Lower lobe of right lung (tissue), 2 donors: Measurements from ENCODE around the gene CLEC12A. TPM values are rescaled to one million over a fixed set of nuclear protein-coding genes. Genes with fewer than 3 reads are reported as not detected.
"Not testable (repeated sequence)": the region's sequence is repeated elsewhere in the genome, so short reads cannot be mapped to it uniquely, and the experiment has no call there.

Source experiments
- ATAC-seq, 2 donors: fragments of 200-7000 bp; cut with Tn5 transposase; one replicate each; pipeline ENCODE4 v1.9.1; 2020 to 2022; ENCODE audit warnings: mild to moderate bottlenecking in 2 of 2, moderate library complexity in 2 of 2
- DNase-seq: peaks from one replicate; pipeline ENCODE4 v3.0.0-alpha.2; 2020
- H3K27ac ChIP-seq: fragments of 200-600 bp; one replicate; pipeline ENCODE4 v1.8.0; 2022
- H3K27me3 ChIP-seq: fragments of 200-600 bp; one replicate; pipeline ENCODE4 v1.8.0; 2022; ENCODE audit warnings: low read depth
- H3K36me3 ChIP-seq: fragments of 200-600 bp; one replicate; pipeline ENCODE4 v1.8.0; 2022; ENCODE audit warnings: mild to moderate bottlenecking
- H3K4me1 ChIP-seq: fragments of 200-600 bp; one replicate; pipeline ENCODE4 v1.8.0; 2022
- H3K4me3 ChIP-seq: fragments of 200-600 bp; one replicate; pipeline ENCODE4 v1.8.0; 2022; ENCODE audit warnings: mild to moderate bottlenecking
- H3K9me3 ChIP-seq: fragments of 200-600 bp; one replicate; pipeline ENCODE4 v1.8.0; 2022
- intact Hi-C: fragments of 100-400 bp; cut with DNase I; formaldehyde crosslinking; loops from one replicate; pipeline ENCODE4 v1.11.0; 2022
- total RNA-seq: library from RNA; stranded (reverse); fragmentation: NEBNext Ultra II Directional; extraction: Animal tissue kit (Norgen Biotek cat#: 25700); gene quantifications from one replicate; pipeline ENCODE4 v1.2.1, GENCODE V29; 2021
- TF ChIP-seq, protein P1 (sequence below): fragments of 200-600 bp; IDR thresholded peaks from one replicate; pipeline ENCODE4 v1.8.0; 2022; ENCODE audit warnings: antibody characterized with exemption, mild to moderate bottlenecking
- donor health status: DM: no; HTN: yes; CAD: no; lungs with severe emphysema.

The CLEC12A gene
- total RNA-seq, 1 donor from 2014 or later, result 88.3 TPM

DNA sequence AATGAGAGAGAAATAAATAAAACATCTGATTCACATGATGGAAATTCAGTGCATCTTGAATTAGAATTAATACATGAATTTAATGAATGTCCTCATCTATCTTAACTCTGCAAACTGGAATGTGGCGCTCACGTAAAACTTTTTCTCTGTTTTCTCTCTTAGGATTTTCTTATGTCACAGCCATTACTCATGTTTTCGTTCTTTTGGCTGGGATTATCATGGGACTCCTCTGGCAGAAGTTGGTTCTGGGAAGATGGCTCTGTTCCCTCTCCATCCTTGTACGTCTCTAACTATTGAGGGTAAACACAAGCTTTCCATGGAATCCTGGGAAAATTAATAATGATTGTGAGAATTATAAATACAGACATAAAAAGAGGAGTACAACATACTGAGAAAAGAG, 44.2 kb downstream of the CLEC12A start:
- no peaks in the 10 kb centered on the region for H3K4me1 ChIP-seq
- DNase-seq (no peak), ATAC-seq (no peak)
- H3K9me3 ChIP-seq, result no peaks in the 10 kb centered on the region
- no peaks in the 10 kb centered on the region for H3K27me3 ChIP-seq
- H3K27ac ChIP-seq, result no peak overlapping the region
- TF ChIP-seq, protein P1, sequence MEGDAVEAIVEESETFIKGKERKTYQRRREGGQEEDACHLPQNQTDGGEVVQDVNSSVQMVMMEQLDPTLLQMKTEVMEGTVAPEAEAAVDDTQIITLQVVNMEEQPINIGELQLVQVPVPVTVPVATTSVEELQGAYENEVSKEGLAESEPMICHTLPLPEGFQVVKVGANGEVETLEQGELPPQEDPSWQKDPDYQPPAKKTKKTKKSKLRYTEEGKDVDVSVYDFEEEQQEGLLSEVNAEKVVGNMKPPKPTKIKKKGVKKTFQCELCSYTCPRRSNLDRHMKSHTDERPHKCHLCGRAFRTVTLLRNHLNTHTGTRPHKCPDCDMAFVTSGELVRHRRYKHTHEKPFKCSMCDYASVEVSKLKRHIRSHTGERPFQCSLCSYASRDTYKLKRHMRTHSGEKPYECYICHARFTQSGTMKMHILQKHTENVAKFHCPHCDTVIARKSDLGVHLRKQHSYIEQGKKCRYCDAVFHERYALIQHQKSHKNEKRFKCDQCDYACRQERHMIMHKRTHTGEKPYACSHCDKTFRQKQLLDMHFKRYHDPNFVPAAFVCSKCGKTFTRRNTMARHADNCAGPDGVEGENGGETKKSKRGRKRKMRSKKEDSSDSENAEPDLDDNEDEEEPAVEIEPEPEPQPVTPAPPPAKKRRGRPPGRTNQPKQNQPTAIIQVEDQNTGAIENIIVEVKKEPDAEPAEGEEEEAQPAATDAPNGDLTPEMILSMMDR, result no peak
- no peaks in the 10 kb centered on the region for H3K36me3 ChIP-seq
- intact Hi-C loops, result no loop called here
- H3K4me3 ChIP-seq, result no peak overlapping the region

DNA sequence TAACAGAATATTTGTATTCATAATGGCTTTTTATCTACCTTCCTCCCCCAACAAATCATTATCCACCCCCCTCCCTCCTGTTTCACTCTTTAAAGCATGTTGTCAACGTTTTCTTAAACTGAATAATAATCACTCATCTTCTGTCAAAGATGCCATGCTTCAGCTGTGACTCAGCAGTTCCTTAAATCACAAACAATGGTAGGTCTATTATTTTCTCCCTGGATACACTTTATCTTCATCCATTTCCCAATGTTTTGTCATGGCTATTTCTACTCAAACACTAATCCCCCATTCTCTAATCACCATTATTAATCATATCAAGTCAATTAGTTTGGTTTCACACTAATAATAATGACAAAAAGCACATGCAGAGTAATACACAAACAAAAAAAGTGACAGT, 45.7 kb downstream of the CLEC12A start:
- Histone ChIP-seq H3K9me3 (no peaks in the 10 kb centered on the region), H3K4me3 (no peak overlapping the region), H3K4me1 (no peaks in the 10 kb centered on the region), H3K27me3 (no peaks in the 10 kb centered on the region), H3K27ac (no peak overlapping the region), H3K36me3 (no peaks in the 10 kb centered on the region)
- DNase-seq, result no peak
- TF ChIP-seq, protein P1, result no peak
- intact Hi-C loops, result no loop called here
- no peak for ATAC-seq

- TF ChIP-seq, protein P1, result no peak
- H3K36me3 ChIP-seq, result no peaks in the 10 kb centered on the region
- H3K4me3 ChIP-seq, result no peak overlapping the region
- ATAC-seq, result no peak
- no peaks in the 10 kb centered on the region for H3K9me3 ChIP-seq
- H3K27ac ChIP-seq, result no peak overlapping the region
- H3K27me3 ChIP-seq, result no peaks in the 10 kb centered on the region
- DNase-seq, result no peak
- intact Hi-C loops, result no loop called here
- no peaks in the 10 kb centered on the region for H3K4me1 ChIP-seq
Observed at GRCh38 chr12:10018386-10018785, 47.2 kb downstream of the CLEC12A start.

DNA sequence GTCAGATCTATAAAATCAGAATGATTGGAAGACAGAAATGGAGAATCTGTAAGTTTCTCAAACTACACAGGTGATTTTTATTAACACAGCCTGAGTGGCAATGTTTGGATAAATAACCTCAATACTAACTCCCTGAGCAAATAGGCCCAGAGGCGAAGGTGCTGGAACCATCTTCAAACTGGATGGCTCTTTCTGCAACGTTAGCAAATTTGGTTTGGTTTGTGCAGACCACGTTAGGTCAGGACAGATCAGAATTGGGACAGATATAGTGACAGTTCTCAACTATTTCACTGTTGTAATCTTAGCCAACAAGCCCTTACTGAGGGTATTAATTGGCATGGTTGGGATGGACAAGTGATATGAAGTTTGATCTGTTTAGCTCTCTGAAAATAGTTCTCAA, 50.1 kb downstream of the CLEC12A start:
- TF ChIP-seq, protein P1, result no peak
- H3K9me3 ChIP-seq, result no peaks in the 10 kb centered on the region
- intact Hi-C loops, result no loop called here
- H3K4me1 ChIP-seq, result no peaks in the 10 kb centered on the region
- H3K36me3 ChIP-seq, result no peaks in the 10 kb centered on the region
- no peak overlapping the region for H3K27ac ChIP-seq
- no peak for ATAC-seq
- H3K4me3 ChIP-seq, result no peak overlapping the region
- no peak for DNase-seq
- H3K27me3 ChIP-seq, result no peaks in the 10 kb centered on the region

DNA sequence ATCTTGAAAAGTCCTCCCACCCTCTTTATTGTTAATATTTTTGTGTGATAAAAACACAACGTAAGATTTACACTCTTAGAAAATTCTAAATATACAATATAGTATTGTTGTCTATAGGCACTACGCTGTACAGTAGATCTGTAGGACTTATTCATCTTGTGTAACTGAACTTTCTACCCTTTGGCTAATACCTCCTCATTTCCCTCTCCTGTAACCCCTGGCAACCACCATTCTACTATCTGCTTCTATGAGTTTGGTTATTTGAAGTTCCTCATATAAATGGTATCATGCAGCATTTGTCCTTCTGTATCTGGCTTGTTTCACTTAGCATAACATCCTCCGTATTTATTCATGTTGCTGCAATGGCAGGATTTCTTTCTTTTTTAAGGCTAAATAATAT, 54.0 kb downstream of the CLEC12A start:
- ATAC-seq, result peak in 1 of 2 donors; percentile 51
- no peak for DNase-seq
- no peak overlapping the region for H3K27ac ChIP-seq
- H3K27me3 ChIP-seq, result no peaks in the 10 kb centered on the region
- intact Hi-C loops, result no loop called here
- no peak overlapping the region for H3K4me3 ChIP-seq
- H3K36me3 ChIP-seq, result no peaks in the 10 kb centered on the region
- H3K4me1 ChIP-seq, result no peaks in the 10 kb centered on the region
- no peaks in the 10 kb centered on the region for H3K9me3 ChIP-seq
- TF ChIP-seq, protein P1, result no peak

DNA sequence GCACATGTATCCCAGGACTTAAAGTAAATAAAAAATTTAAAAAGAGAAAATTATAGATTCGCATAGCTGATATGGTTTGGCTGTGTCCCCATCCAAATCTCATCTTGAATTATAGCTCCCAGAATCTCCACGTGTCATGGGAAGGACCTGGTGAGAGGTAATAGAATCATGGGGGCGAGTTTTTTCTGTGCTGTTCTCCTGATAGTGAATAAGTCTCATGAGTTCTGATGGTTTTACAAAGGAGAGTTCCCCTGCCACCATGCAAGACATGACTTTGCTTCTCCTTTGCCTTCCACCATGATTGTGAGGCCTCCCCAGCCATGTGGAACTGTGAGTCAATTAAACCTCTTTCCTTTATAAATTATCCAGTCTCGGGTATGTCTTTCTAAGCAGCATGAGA, 55.5 kb downstream of the CLEC12A start:
- H3K4me3 ChIP-seq, H3K4me1 ChIP-seq, H3K27me3 ChIP-seq, H3K27ac ChIP-seq, DNase-seq, ATAC-seq, H3K9me3 ChIP-seq, intact Hi-C loops, H3K36me3 ChIP-seq: not testable (repeated sequence)
